IgD-negative memory B cell (primary cell): ENCODE measurements around the gene ZNF165. TPM values are rescaled to one million over a fixed set of nuclear protein-coding genes. Genes with fewer than 3 reads are reported as not detected.

Experiments
- H3K27ac Mint-ChIP-seq, 3 donors: one replicate each; pipeline ENCODE4 v1.8.0; 2020 to 2022; ENCODE audit warnings: mild to moderate bottlenecking in 3 of 3, mixed read lengths in 3 of 3, moderate library complexity in 1 of 3
- H3K27me3 Mint-ChIP-seq: one replicate; pipeline ENCODE4 v1.8.0; 2021; ENCODE audit warnings: mixed read lengths
- H3K36me3 Mint-ChIP-seq: one replicate; pipeline ENCODE4 v1.8.0; 2020; ENCODE audit warnings: mild to moderate bottlenecking, mixed read lengths
- H3K4me1 Mint-ChIP-seq, 3 donors: one replicate each; pipeline ENCODE4 v1.8.0; 2020 to 2022; ENCODE audit warnings: mixed read lengths in 3 of 3, mild to moderate bottlenecking in 1 of 3
- H3K4me3 Mint-ChIP-seq, 4 donors: one replicate each; pipeline ENCODE4 v1.8.0; 2020 to 2022; ENCODE audit warnings: mild to moderate bottlenecking in 4 of 4, mixed read lengths in 4 of 4, moderate library complexity in 3 of 4
- H3K9me3 Mint-ChIP-seq, 3 donors: one replicate each; pipeline ENCODE4 v1.8.0; 2020 to 2021; ENCODE audit warnings: mixed read lengths in 3 of 3, mild to moderate bottlenecking in 1 of 3
- polyA plus RNA-seq: library from polyadenylated mRNA; unstranded; fragments of 300-500 nt; fragmentation: Illumina TruSeq; gene quantifications from one replicate; pipeline ENCODE4 v1.2.3, GENCODE V29; 2021

Gene ZNF165
- polyA plus RNA-seq, 1 donor from 2014 or later, result 3.5 TPM

- no peaks in the 10 kb centered on the region for H3K27me3 Mint-ChIP-seq
- H3K9me3 Mint-ChIP-seq, result no peaks in the 10 kb centered on the region
- peak overlapping the region; percentile 86 to 99 (median 97) for H3K4me3 Mint-ChIP-seq
- peaks cover 41 to 49% (median 46%) of the 10 kb centered on the region in 3 donors for H3K4me1 Mint-ChIP-seq
- peak overlapping the region; percentile 91 to 100 (median 95) for H3K27ac Mint-ChIP-seq
- no peaks in the 10 kb centered on the region for H3K36me3 Mint-ChIP-seq
These were observed 56.5 kb downstream of the ZNF165 start for GRCh38 chr6:28136585-28137504.

- no peaks in the 10 kb centered on the region for H3K9me3 Mint-ChIP-seq
- H3K36me3 Mint-ChIP-seq, result no peaks in the 10 kb centered on the region
- H3K27ac Mint-ChIP-seq, result peak overlapping the region; percentile 91 to 100 (median 95)
These were observed 57.2 kb downstream of the ZNF165 start for GRCh38 chr6:28137505-28137981.

More at GRCh38 chr6:28137505-28137981, 57.2 kb downstream of the ZNF165 start:
- Mint-ChIP-seq H3K4me3 (peak overlapping the region; percentile 86 to 99 (median 97)), H3K27me3 (no peaks in the 10 kb centered on the region), H3K4me1 (peaks cover 46 to 50% (median 49%) of the 10 kb centered on the region in 3 donors)

Other genes starting within 250 kb of the ZNF165 start
- gene OR2B2, start 168.2 kb upstream of the ZNF165 start, polyA plus RNA-seq, result not detected
- not detected for gene OR2B6, start 123.3 kb upstream of the ZNF165 start, polyA plus RNA-seq
- gene ZSCAN16, start 44.0 kb downstream of the ZNF165 start, polyA plus RNA-seq, result 14.3 TPM
- 0.85 TPM for gene ZKSCAN8, start 61.3 kb downstream of the ZNF165 start, polyA plus RNA-seq
- gene ZSCAN9, start 144.7 kb downstream of the ZNF165 start, polyA plus RNA-seq, result 10.9 TPM
- gene ZKSCAN4, start 171.7 kb downstream of the ZNF165 start, polyA plus RNA-seq, result 3.4 TPM
- gene NKAPL, start 178.7 kb downstream of the ZNF165 start, polyA plus RNA-seq, result 0.18 TPM
- 21.6 TPM for gene ZSCAN26, start 186.6 kb downstream of the ZNF165 start, polyA plus RNA-seq
- 0.64 TPM for gene PGBD1, start 201.0 kb downstream of the ZNF165 start, polyA plus RNA-seq